GM12892 (cell line): ENCODE results near the gene EDN1.

Experiments used
- POLR2A ChIP-seq: IDR thresholded peaks from 2 replicates; pipeline ENCODE4 v1.6.1; 2011; ENCODE audit warnings: low read depth, low read length, control low read depth
- POLR2AphosphoS5 ChIP-seq: IDR thresholded peaks from 2 replicates; pipeline ENCODE4 v1.6.1; 2011; ENCODE audit warnings: low read depth, low read length, control low read depth
- TAF1 ChIP-seq: IDR thresholded peaks from 2 replicates; pipeline ENCODE4 v1.6.1; 2011; ENCODE audit warnings: low read depth, mild to moderate bottlenecking, control low read depth, low read length, borderline replicate concordance

- TF ChIP-seq POLR2AphosphoS5 (no peak), POLR2A (no peak), TAF1 (no peak)
Observed at GRCh38 chr6:12250383-12250770, 39.8 kb upstream of the EDN1 start.
